Lung microvascular endothelial cell (primary cell): ENCODE measurements around the gene SNRNP25. TPM values are rescaled to one million over a fixed set of nuclear protein-coding genes. Genes with fewer than 3 reads are reported as not detected.

Experiments
- DNase-seq, 2 donors: peaks; one replicate each; pipeline versions ENCODE4 v3.0.0 to v3.0.0-alpha.2; 2010; ENCODE audit warnings: low read depth in 2 of 2
- total RNA-seq: library from RNA; depleted of rRNA; stranded (reverse); fragments of >200 nt; gene quantifications from 2 replicates; pipeline ENCODE4 v1.2.1, GENCODE V29; 2014

SNRNP25 gene
- total RNA-seq, 1 donor from 2014 or later, result 14.1 TPM

DNA sequence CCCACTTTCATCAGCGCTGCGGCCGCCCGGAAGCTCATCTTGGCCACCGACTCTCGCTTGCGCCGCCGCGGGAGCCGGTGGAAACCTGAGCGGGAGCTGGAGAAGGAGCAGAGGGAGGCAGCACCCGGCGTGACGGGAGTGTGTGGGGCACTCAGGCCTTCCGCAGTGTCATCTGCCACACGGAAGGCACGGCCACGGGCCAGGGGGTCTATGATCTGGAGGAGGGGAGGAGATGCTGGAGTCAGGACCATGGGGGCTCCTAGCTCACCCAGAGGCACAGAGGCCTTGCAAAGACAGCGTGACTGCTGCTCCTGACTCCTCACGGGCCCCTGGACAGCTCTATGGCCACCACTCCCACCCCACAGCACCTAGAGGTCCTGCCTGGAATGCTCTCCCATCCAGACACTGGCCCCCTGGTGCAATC lies 9.4 kb downstream of the SNRNP25 start:
- DNase-seq, result no peak

- no peak for DNase-seq
Observed at GRCh38 chr16:63466-63865, 9.8 kb downstream of the SNRNP25 start.

DNA sequence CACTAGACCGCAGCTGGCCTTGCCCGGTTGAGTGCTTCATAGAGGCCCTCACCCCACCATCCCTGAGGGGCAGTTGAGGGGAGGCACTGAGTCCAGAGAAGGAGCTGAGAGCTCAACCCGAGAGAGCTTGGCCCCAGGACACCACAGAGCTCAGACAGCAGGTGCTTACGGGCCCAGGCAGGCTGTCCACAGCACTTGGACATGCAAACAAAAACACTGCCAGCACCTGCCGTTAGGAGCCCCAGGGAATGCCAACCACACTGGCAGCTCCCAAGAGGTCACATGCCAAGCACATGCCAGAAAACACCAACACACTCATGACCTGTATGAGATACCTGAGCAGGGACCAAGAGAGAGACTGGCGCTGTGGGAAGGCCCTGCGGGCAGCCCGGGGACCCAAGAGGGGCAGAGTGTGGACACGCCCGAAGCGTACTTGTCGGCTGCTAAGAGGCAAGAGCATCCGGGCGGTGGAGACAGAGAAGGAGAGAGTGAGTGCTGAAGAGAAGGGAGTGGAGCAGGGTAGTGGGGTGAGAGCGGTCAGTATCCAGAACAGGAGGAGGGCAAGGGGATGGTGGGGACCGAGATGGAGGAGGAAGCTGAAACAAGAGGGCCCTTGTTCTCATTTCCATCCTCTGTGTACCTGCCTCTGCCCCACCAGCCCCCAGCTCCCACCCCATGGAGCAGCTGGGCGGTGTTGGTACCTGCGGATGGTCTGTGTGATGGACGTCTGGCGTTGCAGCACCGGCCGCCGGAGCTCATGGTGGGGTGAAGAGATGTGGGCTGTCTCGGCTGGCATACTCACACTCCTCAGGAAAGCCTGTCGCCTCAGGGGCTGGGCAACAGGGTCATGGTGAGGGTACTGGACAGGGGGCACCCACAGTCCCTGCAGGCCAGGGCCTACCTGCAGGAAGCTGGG lies 10.6 kb downstream of the SNRNP25 start:
- DNase-seq, result no peak

DNA sequence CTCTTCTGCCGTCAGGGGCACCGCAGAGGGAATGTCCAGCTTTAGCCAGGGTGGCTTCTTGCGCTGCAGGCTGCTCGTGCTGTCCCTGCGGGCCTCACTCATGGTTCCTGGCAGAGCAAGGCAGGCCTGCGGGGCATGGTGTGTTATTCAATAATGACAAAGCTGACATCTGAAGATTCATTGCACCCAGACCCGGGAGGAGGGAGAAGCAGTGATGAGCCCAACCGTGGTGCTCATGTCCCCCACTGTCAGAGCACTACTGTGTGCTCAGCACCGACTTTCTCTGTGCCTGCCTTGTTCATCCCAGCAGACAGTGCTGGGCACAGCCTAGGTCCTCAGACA lies 11.3 kb downstream of the SNRNP25 start:
- no peak for DNase-seq

DNA sequence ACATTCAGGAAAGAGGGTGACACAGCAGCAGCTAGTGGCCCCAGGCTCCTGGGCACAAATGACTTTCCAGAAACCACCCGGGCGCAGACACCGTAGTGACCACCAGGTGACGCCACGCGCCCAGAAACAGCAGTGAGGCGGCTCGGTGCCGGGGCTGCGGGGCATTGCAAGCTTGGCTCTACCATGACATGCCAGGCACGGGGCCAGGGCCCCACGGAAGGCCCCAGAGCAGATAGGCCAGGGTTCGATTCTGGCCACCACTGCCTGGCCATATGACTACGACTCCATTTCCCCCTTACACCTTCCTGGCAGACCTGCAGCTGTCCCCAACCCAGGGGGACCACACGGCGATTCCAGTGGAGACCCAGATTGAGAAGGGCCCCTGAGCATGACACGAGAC lies 12.1 kb downstream of the SNRNP25 start:
- DNase-seq, result peak; percentile 75 to 86

GRCh38 chr16:66309-67182 lies 12.9 kb downstream of the SNRNP25 start:
- DNase-seq, result no peak

DNA sequence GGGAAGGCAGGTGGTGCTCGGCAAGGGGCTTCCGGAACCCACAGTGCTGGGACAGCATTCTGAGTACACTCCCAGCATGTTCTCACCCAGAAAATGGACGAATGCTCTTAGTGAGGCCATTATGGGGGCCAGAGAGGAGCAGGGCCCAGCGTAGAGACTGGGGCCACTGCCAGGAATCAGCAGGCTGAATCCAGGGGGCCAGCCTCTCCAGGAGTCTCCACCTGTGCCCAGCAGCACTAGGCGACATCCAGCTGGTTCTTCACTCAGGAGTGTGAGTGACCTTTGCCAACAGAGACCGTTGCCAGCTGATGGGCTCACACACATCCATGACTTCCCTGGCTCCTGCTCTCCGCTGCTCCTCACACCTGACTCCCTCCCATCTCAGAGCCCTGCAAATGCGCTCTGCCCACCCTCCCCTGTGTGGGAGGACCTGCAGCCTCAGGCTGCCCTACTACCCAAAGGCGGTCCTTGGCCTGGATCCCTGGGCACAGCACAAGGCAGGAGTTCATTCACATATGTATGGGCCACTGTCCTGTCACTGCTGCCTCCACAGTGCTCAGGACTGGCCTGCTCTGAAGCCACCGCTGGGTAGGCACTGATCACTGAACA lies 13.7 kb downstream of the SNRNP25 start:
- DNase-seq, result no peak

GRCh38 chr16:67884-68789 lies 14.5 kb downstream of the SNRNP25 start:
- DNase-seq, result no peak

DNA sequence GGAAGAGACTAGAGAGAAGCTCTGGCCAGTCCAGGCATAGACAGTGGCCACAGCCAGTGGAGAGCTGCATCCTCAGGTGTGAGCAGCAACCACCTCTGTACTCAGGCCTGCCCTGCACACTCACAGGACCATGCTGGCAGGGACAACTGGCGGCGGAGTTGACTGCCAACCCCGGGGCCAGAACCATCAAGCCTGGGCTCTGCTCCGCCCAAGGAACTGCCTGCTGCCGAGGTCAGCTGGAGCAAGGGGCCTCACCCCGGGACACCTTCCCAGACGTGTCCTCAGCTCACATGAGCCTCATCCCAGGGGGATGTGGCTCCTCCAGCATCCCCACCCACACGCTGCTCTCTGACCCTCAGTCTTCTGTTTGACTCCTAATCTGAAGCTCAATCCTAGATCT lies 15.6 kb downstream of the SNRNP25 start:
- DNase-seq, result no peak

DNA sequence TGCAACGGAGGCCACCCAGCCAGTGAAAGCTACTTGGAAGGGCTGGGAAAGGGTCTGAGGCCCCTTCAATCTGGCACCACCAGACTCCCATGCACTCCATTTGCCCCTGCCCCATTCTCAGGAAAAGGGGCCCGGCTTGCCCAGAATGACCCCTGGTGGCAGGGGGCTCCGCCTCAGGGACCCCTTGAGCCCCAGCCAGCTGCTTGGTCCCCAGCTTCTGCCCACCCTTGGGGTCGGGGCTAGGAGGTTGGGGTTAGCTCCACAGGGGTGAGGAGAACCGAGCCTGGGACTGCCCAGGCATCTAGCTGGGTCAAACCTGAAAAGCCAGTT lies 17.5 kb downstream of the SNRNP25 start:
- no peak for DNase-seq

DNA sequence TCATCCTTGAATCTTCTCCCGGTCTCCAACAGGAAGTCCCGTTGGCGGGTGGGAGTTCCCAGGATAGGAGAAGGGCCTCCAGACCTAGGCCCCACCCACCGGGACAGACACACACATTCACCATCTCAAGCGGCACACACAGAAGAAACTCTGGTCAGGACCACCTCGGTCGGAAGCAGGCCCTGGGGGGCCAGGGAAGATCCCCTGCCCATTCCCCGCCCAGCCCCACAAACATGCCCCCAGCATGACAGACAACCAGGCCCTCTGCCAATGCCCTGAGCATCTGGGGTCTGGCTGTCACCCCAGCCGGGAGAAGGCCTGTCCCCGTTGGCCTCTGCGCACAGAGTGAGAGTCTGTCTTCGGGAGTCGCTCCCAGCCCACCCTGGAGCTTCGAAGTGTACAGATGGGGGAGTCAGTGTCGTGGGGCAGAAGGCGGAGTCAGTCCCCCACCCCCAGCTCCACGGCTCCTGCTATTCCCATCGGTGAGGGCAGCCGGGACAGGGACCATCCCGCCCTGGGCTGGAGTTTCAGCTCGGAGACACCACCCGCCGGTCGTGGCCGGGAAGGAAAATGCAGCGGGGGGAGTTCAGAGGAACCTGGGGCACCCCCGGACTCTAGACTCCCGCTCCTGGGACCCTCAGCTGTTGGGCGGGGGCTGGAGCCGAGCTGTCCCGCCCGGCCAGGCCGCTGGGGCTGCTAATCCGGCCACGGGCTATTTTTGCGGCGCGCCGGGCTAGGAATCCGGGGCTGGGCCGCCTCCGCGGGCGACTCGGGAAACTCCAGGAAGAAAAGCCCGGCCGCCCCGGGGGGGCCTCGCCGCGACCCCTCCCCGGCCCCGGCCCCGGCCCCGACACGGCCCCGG lies 18.1 kb downstream of the SNRNP25 start:
- DNase-seq, result peak; percentile 35 to 63

DNA sequence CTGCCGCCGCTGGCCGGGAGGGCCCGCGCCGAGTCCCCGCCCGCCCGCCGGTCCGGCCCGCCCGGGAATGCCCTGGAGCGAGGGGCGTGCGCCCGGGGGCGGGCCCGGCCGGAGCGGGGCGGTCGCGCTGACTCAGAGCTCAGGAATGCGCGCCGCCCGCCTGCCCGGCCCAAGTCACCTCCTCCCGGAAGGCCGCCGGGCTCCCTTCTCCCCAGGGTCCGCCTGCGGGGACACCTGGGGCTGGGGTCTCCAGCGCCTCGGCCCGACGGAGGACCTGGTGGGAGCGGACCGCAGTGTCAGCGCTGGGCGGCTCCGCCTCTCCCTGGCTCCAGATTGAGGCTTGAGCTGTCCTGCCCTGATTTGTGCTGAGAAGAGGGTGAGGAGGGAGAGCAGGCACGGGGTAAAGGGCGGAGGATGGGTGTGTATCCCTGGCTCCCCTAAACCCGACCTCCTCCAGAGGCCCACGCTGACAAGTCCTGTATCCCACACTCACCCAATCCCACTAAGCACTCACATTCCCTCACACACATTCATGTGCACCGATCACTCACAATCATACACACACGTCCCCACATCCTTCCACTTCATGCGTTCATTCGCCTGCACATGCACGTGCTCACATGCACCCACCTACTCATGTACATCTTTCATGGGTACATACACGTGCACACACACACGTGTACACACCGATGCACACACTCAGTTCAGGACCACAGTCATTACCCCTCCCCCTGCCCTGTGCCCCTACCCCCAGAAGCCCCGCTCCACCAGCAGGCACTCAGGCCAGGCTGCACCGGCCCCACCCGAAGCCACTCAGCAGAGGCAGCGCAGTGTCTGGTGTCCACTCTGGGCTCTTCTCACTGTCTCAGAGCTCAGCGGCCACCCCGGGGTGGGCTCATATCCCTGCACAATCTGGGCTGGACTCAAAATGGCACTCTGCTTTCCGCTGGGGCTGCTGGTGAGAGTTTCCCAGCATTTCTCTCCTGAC lies 19.2 kb downstream of the SNRNP25 start, which contains the start of gene RHBDF1:
TSS of gene RHBDF1 (minus strand) at position 71 of the 988 bp plus-strand sequence. CDS start 7,616 bp downstream, outside the sequence.
- peak; percentile 64 to 76 for DNase-seq

- no peak for DNase-seq
Observed at GRCh38 chr16:74051-74746, 20.6 kb downstream of the SNRNP25 start.

- no peak for DNase-seq
Observed at GRCh38 chr16:74747-75334, 21.2 kb downstream of the SNRNP25 start.

- peak; percentile 76 to 83 for DNase-seq
Observed at GRCh38 chr16:75580-76501, 22.2 kb downstream of the SNRNP25 start.

DNA sequence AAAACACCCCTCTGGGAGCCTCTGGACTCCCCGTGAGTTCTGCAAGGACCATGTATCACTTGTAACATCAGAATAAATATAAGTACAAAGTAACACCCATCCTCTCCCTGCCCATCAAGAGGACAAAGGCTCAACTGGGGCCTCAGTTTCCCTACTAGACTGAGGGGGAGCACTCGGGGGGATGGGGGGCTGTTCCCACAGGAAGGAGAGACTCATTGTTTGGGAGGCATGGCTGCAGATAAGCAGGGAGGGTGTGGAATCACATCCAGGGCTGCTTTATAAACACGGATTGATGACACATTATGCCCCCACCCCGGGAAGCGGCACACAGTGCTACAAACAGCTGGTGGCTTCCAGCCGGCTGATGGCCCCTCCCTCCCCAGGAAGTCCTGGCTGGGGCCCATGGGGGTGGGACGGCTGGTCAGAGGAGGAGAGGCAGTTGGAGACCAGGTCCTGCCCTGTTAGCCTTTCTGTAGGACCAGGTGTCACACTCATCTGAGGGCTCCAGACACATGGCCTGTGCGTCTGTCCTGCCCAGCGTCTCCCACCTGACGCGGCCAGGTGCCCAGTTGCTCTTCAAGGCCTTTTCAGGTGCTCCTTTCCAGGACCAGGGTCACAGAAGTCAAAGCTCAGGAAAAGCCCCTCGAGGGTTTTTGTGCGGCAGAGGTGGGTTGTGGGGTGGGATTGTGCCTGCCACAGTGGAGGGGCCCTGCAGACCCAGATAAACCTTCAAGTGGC lies 23.1 kb downstream of the SNRNP25 start:
- DNase-seq, result peak; percentile 74 to 87
